ENCODE measurements around the gene MAN2A1. TPM values are rescaled to one million over a fixed set of nuclear protein-coding genes. Genes with fewer than 3 reads are reported as not detected.

The MAN2A1 gene
- total RNA-seq, 1 donor from 2014 or later: 7.7 TPM

DNA sequence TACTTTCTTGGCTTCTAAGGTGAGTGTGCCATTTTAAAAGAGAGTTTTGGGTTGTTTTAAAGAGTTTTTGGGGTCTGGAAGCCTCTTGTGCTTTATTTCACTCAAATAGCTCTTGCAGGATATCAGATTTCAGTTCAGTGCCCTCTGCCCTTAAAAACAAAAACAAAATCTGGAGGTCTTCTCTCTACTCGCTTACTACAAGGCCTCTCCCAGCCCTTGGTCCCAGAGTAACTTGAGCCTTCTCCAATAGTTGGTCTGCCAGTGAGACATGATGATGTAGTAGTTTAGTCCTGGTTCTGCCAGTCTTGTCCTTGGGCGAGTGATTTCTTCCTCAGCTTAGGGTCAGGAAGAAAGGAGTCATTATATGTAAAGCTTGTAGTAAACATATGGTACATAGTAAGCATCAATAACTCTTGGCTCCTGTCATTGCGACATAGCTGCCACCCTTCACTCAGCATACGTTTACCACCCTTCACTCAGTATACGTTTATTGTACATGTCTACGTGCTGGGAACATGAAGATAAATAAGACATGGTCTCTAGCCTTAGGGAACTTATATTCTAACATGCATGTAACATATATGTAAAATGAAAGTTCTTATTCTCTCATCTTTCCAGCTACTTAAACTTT is 147.6 kb downstream of the MAN2A1 start:
- intact Hi-C loops (cut with DNase I): no loop called here
- ATAC-seq (ENCODE audit: poor library complexity): no peak

DNA sequence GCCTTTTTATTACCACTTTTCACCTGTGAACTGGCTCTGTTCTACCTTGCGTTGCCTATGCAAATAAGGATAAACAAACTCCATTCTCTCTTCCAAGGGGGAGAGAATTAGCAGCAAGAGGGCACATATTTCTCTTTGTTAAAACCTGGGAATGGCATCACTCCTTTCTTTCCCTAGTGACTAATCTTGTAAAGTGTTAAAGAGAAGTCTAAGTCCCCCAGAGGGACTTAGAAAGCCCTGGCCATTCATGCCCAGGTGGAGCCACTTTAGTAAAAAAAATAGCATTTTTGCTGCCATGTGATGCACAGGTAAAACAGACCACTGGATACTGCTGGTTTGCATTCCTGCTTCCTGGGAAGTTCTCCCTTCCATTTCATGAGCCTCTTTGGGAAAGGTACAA is 148.4 kb downstream of the MAN2A1 start:
- DNase-seq (no peak), ATAC-seq (ENCODE audit: poor library complexity) (no peak)
- intact Hi-C loops (cut with DNase I): no loop called here

More for the DNA sequence above, 147.6 kb downstream of the MAN2A1 start:
- no peak for DNase-seq

DNA sequence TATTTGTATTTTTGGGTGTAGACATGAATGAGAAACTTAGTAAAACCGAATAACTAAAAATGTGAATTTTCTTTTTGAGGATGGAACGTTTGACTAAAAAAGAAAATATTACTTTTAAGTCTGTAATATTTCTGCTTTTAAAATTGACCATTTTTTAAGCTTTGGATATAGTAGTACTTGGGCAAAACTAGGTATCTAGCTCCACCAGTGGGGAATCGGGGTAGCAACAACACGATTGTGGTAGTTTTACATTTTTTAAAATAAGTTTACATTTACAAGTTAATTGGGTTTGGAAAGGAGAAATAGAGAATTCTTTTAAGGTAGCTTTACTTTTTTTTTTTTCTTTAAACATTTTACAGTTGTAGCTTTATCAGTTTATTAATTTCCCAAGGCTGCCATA is 154.4 kb downstream of the MAN2A1 start:
- intact Hi-C loops (cut with DNase I): no loop called here
- ATAC-seq (ENCODE audit: poor library complexity): no peak
- no peak for DNase-seq

DNA sequence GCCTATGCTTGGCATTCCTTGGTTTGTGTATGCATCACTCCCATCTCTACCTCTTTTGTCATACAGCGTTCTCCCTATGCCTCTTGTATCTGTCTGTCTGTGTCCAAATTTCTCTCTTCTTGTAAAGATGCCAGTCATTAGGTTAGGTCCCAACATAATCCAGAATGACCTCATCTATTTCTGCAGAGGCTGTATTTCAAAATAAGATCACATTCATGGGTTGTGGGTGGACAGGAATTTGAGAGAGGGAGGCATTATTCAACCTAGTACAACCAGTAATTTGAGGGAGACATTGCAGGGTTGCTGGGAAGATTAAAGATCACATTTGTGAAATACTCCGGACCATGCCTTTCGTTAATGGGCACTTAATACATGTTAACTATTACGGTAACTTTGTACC is 155.0 kb downstream of the MAN2A1 start:
- ATAC-seq (ENCODE audit: poor library complexity) (no peak), DNase-seq (no peak)
- intact Hi-C loops (cut with DNase I): no loop called here

DNA sequence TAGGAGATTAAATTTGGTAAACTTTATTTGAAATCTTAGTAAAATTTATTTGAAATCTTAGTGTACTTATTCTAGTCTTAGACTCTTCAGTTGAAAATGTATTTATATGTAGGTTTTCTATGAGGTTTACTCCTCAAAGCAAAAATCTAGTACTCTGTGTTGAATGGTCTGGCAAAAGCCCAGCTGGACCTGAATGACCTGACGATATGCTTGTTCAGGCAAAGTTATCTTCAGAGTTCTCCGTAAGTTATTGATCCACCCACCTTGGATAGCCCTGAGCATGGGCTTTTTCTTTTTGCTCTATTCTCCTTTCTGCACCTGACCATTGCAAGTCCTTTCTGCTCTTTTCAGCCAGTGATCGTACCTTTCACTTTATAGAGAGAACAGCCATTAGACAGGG is 158.4 kb downstream of the MAN2A1 start:
- no peak for DNase-seq
- intact Hi-C loops (cut with DNase I): no loop called here
- no peak for ATAC-seq (ENCODE audit: poor library complexity)

DNA sequence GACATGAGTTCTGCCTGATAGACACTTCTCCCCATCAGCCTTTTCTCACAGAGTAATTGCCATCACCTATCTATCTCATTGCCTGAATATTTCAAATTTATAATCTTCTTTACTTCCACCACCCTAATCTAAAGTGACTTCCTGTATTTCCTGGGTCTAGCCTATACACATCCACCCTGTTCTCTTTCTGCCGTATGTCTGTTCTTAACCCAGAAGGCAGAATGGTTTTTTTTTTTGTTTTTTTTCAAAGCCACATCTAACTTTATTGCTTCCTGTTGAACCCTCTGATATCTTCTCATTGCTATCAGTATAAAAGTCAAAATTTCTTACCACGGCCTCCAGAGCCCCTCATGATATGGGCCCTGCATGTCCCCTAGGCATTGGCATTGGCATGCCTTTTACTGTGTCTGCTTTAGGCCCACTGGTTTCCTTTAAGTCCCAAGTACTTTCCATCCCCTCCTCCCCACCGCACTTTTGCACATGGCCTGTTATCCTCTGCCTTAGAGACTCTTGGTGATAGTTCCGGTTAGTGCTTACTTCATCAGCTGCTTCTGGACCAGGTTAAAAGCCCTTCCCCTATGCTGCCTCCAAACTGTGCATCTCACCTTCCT is 159.9 kb downstream of the MAN2A1 start:
- ATAC-seq (ENCODE audit: poor library complexity): no peak
- DNase-seq: no peak

DNA sequence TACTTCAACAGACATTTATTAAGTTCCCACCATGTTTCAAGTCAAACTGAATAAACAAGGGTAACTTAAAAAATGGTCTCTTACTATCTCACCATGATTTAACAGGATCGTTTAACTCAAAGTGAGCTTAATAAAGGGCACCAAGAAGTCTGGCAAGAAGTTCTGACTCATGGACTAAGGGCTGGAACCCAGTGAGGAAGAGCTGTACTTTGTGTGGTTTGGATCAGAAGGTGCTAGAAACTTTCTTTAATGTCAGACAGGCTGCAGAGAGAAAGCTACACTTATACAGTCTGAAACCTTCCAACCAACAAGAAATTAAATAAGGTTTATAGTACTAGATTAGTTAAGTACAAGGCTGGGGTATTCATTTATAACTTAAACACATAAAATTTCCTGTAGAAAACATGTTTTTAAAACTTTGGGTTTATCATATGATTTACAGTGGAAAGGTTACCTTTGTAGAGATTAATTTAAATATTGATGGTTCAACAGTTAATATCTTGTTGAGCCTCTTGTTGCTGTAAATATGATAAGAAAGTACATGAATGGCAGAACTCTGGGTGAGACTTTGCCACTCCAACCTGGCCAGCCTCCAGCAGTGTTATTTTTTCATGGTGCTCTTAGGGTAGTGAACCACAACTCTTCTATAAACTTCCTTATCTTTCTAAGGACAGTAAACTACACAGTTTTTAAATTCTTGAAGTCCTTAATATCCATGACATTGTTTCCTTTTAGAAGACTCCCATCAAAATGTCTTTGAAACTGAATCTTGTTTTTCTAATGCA is 162.8 kb downstream of the MAN2A1 start:
- DNase-seq: no peak

More for the DNA sequence above, 159.9 kb downstream of the MAN2A1 start:
- intact Hi-C loops (cut with DNase I): no loop called here

DNA sequence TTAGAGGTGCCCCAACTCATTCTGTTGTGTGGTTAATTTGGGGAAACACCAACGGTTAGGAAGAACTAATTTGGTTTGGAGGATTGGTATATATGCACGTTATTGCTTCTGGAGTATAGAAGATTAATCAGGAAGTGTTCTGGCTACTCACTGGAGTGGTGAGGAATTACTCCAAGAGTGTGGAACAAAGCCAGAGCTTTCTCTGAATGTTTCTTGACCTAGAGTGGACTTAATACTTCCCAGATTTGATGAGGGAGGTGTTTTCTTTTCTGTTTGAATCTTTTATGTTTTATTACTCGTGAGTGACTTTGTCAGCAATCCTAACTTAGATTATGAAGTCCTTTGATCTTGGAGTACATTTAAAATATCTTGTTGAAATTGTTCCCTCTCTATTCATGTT is 163.7 kb downstream of the MAN2A1 start:
- no peak for ATAC-seq (ENCODE audit: poor library complexity)
- intact Hi-C loops (cut with DNase I): no loop called here
- no peak for DNase-seq

More for the DNA sequence above, 162.8 kb downstream of the MAN2A1 start:
- intact Hi-C loops (cut with DNase I): no loop called here
- ATAC-seq (ENCODE audit: poor library complexity): no peak

DNA sequence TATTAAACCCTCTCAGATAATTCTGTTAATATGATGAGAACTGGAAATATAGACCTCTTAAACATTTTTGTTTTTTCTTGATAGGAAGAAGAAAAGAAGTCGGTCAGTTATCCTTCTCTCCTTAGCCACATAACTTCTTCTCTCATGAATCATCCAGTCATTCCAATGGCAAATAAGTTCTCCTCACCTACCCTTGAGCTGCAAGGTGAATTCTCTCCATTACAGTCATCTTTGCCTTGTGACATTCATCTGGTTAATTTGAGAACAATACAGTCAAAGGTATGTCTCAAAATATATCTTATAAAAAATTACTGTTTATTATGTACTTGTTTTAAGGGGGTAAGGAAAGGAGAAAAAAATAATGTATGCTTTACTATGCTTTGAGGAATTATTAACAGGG is 165.3 kb downstream of the MAN2A1 start:
- DNase-seq (no peak), ATAC-seq (ENCODE audit: poor library complexity) (no peak)
- intact Hi-C loops (cut with DNase I): no loop called here

DNA sequence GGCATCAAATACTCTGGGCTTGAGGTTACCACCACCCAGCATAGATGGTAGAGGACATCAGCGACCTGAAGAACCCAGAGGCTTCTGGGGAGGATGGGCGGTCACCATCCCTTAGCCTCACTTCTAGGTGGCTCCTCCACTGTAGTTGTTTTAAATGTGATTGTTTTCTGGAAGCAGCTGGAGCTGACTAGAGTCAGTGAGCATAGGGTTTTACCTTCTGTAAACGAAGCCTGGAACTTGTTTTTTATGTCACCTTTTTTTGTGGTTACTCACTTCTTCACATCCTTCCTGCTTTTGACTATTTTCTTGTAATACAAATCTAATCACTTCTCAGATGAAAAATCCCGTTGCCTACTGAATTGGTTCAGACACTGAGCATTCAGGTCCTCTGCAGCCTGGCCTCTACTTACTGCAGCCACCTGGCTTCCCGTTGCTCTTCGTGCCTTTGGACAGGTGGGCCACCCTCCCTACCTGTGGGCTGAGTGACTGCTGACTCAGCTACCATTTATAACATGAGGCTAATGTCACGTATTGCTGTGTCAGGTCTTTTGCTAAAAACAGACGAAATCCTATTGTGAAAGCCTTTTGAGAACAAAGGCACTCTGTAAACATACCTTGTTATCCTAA is 167.8 kb downstream of the MAN2A1 start:
- DNase-seq (no peak), ATAC-seq (ENCODE audit: poor library complexity) (no peak)
- intact Hi-C loops (cut with DNase I): no loop called here

DNA sequence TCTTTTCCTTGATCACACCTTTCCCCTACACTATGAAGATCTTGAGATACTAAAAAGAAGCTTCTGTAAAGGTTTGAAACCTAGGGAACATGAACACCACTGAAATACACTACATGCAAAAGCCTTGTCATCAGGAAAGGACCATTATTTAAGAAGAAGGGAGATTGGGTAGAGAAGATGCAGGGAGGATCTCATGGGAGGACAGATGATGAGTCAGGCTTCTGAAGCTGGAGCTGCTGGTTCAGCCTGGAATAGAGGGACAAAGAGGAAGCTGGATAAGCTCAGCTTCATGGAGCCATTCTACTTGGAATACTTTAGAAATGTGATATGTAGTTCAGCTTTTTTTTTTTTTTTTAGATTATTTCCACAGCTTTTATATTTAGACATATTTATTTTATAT is 169.8 kb downstream of the MAN2A1 start:
- intact Hi-C loops (cut with DNase I): no loop called here
- DNase-seq (no peak), ATAC-seq (ENCODE audit: poor library complexity) (no peak)

DNA sequence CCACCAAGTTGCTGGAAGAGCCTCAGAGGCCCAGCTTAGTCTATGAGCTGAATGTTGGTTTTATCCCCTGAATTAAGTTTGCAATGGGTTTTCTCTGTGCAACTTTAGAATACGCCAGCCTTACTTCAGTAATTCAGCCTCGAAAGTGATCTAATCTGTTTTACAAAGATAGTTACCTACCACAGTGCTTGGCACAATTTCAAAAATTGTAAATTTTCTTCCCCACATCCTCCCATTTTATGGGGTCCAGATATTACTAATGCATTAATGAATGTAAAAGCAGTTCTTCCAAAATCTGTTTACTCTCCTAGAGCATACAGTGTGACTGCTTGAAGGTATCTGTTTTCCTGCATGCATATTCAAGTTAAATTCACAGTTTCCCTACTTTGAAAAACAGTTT is 172.6 kb downstream of the MAN2A1 start:
- intact Hi-C loops (cut with DNase I): no loop called here
- ATAC-seq (ENCODE audit: poor library complexity): no peak

DNA sequence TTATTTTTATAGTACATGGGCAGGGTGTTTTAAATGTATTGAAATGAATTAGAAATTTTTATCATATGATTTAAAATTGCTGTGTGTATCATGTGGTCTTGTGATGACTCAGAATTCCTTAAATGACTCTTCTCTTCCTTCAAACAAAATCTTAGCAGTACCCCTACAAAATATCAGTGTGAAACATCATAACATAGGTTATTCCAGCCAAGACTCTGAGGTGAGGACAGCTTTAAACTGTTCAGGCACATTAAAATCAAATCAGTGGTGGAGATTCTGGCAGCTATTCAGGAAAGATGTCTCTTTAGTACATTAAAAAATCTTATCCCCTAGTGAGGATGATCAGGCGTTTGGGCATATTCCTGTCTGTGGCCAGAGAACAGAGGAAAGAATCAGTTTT is 174.0 kb downstream of the MAN2A1 start:
- no peak for DNase-seq
- intact Hi-C loops (cut with DNase I): no loop called here
- no peak for ATAC-seq (ENCODE audit: poor library complexity)

More for the DNA sequence above, 172.6 kb downstream of the MAN2A1 start:
- no peak for DNase-seq

DNA sequence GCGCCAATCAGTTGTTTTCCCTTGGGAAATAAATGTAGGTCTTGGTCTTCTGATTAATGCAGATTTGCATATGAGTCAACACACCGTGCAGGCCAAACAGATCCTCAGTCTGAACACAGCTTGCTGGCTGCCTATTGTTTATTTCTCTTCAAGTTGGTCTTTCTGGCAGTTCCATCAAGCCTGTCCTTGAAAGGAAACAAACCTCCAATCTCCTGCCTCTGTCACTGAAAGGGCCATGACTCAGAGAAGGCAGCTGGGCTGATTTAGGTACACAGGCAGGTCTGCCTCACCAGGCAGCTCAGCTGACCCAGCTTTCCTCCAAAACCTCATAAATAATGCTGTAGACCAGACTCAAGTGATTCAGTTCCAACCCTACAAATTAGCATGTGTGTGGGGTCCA is 175.9 kb downstream of the MAN2A1 start:
- ATAC-seq (ENCODE audit: poor library complexity) (no peak), DNase-seq (no peak)
- intact Hi-C loops (cut with DNase I): no loop called here

DNA sequence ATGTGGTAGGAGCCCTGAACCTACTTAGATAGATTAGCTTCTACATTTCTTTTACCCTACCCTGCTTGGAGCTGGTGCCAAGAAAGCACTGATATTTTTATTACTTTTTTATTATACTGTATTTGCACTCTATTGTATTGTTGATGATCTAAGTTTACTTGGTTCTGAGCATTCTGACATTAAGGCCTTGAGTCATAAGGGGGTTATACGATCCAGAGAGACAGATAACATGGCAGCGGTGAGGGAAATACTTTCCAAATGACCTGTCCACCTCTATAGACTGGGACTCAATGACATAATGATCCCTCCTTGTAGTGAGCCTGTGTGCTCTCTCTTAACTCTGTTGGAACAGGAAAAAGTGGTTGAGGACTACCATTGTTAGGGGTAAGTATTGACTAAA is 176.3 kb downstream of the MAN2A1 start:
- intact Hi-C loops (cut with DNase I): no loop called here

DNA sequence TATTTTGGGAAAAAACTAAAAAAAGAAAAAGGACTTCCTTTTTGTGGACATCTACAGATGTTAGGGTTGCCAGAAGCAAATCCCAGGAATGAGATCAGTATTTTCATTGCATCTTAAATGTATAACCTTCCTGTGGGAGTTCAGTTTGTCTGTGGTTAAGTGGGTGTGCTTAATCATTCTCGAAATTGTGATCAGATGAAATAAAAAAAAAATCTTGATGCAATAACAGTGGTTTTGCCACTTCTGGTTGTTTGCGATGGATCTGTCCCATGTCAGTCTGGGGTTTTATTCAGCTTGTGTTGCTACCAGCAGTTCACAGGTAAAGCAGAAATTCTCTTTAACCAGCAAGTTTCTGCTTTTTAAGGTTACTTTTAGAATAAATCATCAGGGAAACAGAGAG is 179.0 kb downstream of the MAN2A1 start:
- intact Hi-C loops (cut with DNase I): no loop called here
- ATAC-seq (ENCODE audit: poor library complexity) (no peak), DNase-seq (no peak)

More for the DNA sequence above, 176.3 kb downstream of the MAN2A1 start:
- DNase-seq: no peak
- ATAC-seq (ENCODE audit: poor library complexity): no peak

DNA sequence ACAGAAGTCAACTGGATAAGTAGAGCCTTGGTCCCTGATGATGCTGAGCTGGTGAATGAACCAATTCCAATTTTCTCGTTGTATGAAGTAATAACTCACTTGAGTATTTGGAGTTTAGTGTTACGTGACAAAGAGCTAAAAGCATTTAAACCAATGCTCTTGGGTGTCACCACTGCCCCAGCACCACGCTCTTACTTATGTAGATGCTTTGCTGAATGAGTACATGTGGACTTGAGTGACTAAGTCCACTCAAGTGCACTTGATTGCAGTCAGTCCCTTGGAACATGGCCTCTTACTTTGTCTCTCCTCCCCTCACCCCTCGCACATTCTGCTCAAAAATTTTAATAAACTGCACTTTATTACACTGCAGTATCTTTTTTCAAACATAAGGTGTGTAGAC is 184.0 kb downstream of the MAN2A1 start:
- DNase-seq: no peak
- intact Hi-C loops (cut with DNase I): no loop called here
- no peak for ATAC-seq (ENCODE audit: poor library complexity)

DNA sequence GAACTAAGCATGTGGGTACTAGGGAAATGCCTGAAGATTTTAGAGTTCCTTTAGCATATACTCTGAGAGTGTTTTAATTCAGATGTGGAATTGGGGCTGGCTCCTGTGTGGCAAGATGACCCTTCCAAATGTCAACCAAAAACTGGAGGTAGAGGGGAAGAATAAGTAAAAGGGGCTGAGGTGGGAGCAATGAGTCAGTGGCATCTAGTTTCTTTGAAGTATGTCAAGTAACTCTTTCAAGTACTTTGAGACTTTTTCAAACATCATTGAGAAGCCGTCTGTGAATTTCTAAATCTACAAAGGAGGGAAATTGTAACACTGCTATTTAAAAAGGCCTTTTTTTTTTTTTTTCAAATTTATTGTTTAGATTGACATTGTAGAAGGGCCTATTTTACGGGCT is 184.4 kb downstream of the MAN2A1 start:
- no peak for ATAC-seq (ENCODE audit: poor library complexity)
- no peak for DNase-seq
- intact Hi-C loops (cut with DNase I): no loop called here

DNA sequence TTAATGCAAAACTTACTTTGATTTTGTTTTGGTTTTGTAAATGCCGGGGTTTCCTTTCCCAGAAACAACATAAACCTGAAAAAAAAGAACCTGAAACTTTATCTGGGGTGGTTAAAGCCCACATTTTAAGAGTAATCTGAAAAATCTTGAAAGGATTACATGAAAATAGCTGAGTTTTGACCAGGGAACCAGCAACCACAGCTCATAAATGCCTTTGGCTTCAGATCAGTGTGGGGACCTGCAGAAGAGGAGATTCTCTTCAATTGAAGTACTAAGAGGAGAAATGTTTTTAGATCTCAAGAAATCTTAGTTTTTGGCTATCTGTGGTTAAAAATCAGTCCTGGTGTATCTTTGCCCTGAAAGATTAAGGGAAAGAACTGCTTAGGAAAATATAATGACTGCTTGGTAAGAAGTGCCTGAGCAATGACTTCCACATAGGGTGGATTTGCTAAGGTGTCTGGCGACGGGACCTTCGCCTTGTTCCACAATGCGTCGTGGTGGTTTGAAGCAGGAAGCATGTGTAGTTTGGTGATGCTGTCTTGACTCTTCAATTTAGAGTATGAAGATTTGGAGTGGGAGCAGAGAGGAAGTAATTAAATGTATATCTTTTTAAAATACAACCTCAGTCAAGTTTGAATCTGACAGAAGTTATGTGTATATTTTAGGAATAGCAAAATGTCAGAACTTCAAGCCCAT is 186.5 kb downstream of the MAN2A1 start:
- DNase-seq: no peak
- intact Hi-C loops (cut with DNase I): no loop called here
- no peak for ATAC-seq (ENCODE audit: poor library complexity)
